ENCODE data around the gene TRAP1. TPM values are rescaled to one million over a fixed set of nuclear protein-coding genes. Genes with fewer than 3 reads are reported as not detected.

The TRAP1 gene
- total RNA-seq, 2 experiments from 2014 or later = 99.5 to 101 TPM

DNA sequence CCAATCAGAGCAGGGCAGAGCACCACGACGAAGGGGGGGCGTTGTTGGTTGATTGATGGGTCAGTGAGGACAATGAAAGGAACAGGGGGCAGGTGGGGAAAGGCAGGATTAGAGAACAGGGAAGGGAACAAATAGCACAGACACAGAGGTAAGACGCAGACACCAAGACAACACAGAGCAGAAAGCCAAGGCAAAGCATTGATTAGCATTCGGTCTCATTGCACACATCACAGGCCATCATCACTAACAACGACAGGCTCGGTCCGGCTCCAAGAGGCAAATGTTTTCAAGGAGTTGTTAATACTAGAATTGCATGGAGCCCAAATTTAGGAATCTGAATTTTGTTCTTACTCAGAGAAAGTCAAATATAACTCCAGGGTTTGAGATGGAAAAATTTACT, 34.6 kb upstream of the TRAP1 start:
- H3K4me1 Mint-ChIP-seq = peaks cover 8% of the 10 kb centered on the region
- POLR2A ChIA-PET = no interaction called here
- DNase-seq = no peak
- H3K27me3 Mint-ChIP-seq = no peaks in the 10 kb centered on the region
- no peaks in the 10 kb centered on the region for H3K9me3 Mint-ChIP-seq
- no peak overlapping the region for H3K4me3 Mint-ChIP-seq
- H3K27ac Mint-ChIP-seq = no peak overlapping the region
- CTCF ChIA-PET = no interaction called here
- peaks cover 44% of the 10 kb centered on the region for H3K36me3 Mint-ChIP-seq (ENCODE audit: low read depth)

DNA sequence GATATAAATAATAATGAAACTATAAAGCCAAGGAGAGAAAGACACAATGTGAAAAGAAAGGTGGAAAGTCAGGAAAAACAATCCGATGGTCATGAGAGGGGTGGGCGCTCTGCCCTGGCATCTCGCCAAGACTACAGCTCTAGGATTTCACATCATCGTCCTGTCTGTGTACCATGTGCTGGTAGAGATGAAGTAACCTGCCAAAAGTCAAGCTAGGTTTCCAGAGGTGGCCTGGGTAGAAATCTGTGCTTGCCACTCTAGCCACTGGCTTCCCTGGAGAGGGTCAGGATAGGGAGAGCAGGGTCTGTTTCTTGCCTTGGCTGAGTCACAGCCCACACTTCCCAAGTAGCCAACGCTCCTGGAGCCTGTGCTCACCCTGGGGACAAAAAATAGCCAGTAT, 31.0 kb upstream of the TRAP1 start:
- Mint-ChIP-seq H3K36me3 (ENCODE audit: low read depth) (peaks cover 54% of the 10 kb centered on the region), H3K4me1 (peaks cover 8% of the 10 kb centered on the region), H3K4me3 (no peak overlapping the region), H3K27me3 (no peaks in the 10 kb centered on the region), H3K27ac (no peak overlapping the region), H3K9me3 (no peaks in the 10 kb centered on the region)
- CTCF ChIA-PET = interaction anchor here (0.5 kb wide), 1 partner anchor 326 kb away, joined by 3 read pairs; no protein-coding TSS in a partner anchor
- POLR2A ChIA-PET = no interaction called here
- DNase-seq = no peak

DNA sequence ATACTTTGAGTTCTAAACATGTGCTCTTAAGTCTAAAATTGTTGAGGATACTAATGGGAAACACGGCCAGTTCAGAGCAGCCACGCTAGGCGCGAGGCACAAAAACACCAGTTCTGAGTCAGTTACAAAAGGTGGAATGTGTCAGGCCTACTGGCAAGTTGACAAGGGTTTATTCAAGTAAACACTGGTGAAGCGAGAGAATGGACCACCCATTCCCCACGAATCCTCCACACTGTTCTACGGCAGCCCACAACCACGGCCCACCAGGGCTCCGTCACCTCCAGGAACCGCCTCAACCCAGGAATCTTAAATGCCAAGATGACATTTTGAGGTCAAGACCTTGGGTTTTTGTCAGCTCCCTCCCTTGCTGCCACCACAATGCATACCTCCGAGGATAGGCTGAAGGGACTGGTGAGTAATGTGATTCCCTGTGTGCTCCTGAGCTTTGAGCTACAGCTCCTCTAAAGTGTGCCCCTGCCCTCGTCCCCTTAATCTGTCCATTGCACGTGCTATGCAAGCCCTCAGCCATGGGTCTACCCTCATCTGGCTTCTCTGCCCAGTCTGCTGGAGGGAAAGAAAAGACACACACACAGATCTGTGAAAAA, 28.5 kb upstream of the TRAP1 start:
- Mint-ChIP-seq H3K27me3 (no peaks in the 10 kb centered on the region), H3K9me3 (no peaks in the 10 kb centered on the region), H3K27ac (no peak overlapping the region), H3K4me3 (no peak overlapping the region), H3K36me3 (ENCODE audit: low read depth) (peaks cover 48% of the 10 kb centered on the region), H3K4me1 (peaks cover 8% of the 10 kb centered on the region)
- ChIA-PET CTCF (no interaction called here), POLR2A (no interaction called here)
- DNase-seq = no peak

DNA sequence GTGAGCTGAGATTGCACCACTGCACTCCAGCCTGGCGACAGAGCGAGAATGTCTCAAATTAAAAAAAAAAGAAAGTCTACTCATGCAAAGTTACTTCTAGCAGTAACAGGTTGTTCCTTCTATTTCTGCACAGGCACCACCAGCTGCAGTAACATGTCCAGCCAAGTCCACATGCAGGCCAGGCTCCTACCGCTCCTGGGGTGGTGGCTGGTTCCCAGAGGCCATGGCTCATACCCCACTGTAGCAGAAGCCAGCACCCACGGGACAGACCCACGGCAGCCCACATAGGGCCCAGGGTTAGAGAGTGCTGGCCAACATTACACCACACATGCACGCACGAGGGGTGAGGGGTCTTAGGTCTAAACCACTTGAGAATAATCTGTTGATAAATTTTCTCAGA, 26.7 kb upstream of the TRAP1 start:
- CTCF ChIA-PET = interaction anchor here (0.5 kb wide), 1 partner anchor 52 kb away, joined by 3 read pairs; no protein-coding TSS in a partner anchor
- Mint-ChIP-seq H3K36me3 (ENCODE audit: low read depth) (peaks cover 43% of the 10 kb centered on the region), H3K9me3 (no peaks in the 10 kb centered on the region), H3K27ac (no peak overlapping the region), H3K4me1 (no peaks in the 10 kb centered on the region), H3K27me3 (no peaks in the 10 kb centered on the region), H3K4me3 (no peak overlapping the region)
- DNase-seq = no peak
- POLR2A ChIA-PET = no interaction called here

DNA sequence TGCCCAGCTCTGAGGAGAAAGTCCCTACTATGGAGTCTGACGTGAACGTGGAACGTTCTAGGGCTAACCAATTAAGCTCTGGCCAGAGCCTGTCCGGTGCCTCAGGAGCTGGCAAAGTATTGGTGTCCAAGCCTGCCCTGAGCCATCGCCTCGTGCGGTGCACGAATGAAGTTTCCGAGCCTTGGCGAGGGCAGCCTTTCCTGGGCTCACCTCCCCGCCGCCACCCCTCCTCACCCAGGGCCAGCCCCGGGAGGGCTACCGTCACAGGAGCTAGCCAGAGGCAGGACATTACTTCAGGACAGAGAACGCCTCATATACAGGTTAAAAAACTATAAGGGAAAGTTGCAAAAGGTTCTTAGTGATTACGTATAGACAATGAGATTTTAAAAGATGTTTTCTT, 23.6 kb upstream of the TRAP1 start:
- no peaks in the 10 kb centered on the region for H3K9me3 Mint-ChIP-seq
- no peak overlapping the region for H3K4me3 Mint-ChIP-seq
- ChIA-PET POLR2A (no interaction called here), CTCF (no interaction called here)
- H3K27ac Mint-ChIP-seq = no peak overlapping the region
- no peaks in the 10 kb centered on the region for H3K27me3 Mint-ChIP-seq
- no peak for DNase-seq
- H3K4me1 Mint-ChIP-seq = no peaks in the 10 kb centered on the region
- H3K36me3 Mint-ChIP-seq (ENCODE audit: low read depth) = peaks cover 56% of the 10 kb centered on the region

DNA sequence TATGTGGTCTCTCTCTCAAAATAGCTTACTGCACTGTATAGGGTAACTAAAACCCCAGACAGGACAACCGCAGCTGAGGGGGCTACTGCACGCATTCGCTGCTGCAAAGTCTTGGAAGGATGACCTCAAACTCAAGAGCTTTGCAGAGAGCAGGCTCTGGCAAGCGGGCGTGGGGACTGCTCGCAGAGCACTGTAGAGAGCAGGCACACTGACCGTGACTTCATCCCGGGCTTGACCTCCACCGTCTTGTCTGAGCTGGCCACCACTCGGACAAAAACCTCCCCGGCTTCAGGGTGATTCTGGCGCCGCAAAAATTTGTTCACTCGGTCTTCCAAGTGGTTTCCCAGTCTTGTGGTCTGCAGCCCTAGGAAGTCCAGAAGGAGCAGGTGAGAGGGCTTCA, 22.9 kb upstream of the TRAP1 start:
- CTCF ChIA-PET = no interaction called here

DNA sequence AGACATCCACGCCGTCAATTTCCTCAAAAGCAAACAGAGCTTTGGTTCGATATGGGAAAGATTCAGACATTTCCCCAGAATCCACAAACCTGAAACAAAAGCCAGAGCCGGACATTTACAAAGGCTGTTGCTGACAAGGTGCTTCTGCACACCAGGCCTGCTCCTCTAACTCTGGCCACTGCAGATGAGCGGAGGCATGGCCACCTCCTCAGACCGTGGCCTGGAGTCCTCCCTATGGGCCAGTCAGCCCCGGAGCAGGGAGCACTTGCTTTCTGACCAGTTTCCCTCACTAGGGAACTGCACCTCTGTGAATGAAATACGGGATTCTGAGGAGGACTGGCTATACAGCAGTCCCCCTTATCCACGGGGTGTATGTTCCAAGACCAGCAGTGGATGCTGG, 22.3 kb upstream of the TRAP1 start:
- H3K27ac Mint-ChIP-seq = no peak overlapping the region
- POLR2A ChIA-PET = interaction anchor here (0.6 kb wide), 1 partner anchor 42 kb away, joined by 4 read pairs; no protein-coding TSS in a partner anchor
- CTCF ChIA-PET = no interaction called here

More for the DNA sequence above, 22.9 kb upstream of the TRAP1 start:
- peaks cover 56% of the 10 kb centered on the region for H3K36me3 Mint-ChIP-seq (ENCODE audit: low read depth)
- no peak overlapping the region for H3K4me3 Mint-ChIP-seq
- POLR2A ChIA-PET = no interaction called here
- no peak for DNase-seq
- no peaks in the 10 kb centered on the region for H3K4me1 Mint-ChIP-seq
- no peaks in the 10 kb centered on the region for H3K27me3 Mint-ChIP-seq
- H3K27ac Mint-ChIP-seq = no peak overlapping the region
- no peaks in the 10 kb centered on the region for H3K9me3 Mint-ChIP-seq

DNA sequence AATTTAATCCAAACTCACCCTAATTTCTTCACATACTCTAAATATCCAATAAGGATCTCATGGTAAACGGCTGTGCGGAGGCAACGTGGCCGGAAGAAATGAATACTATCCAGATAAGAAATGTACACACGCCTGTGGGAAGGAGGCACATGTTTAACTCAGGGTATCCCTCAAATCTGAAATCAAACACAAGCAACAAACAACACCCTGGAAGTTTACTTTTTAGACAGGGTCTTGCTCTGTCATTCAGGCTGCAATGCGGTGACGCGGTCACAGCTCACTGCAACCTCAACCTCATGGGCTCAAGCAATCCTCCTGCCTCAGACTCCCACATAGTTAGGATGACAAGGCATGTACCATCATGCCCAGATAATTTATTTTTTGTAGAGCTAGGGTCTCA, 21.2 kb upstream of the TRAP1 start:
- no peak overlapping the region for H3K27ac Mint-ChIP-seq
- H3K27me3 Mint-ChIP-seq = no peaks in the 10 kb centered on the region
- peaks cover 2% of the 10 kb centered on the region for H3K4me1 Mint-ChIP-seq
- no peak for DNase-seq
- no peaks in the 10 kb centered on the region for H3K9me3 Mint-ChIP-seq
- POLR2A ChIA-PET = interaction anchor here (0.6 kb wide), 1 partner anchor 140 kb away, joined by 4 read pairs; no protein-coding TSS in a partner anchor
- H3K36me3 Mint-ChIP-seq (ENCODE audit: low read depth) = peaks cover 55% of the 10 kb centered on the region
- CTCF ChIA-PET = interaction anchor here (0.6 kb wide), 1 partner anchor 33 kb away, joined by 3 read pairs; no protein-coding TSS in a partner anchor
- H3K4me3 Mint-ChIP-seq = no peak overlapping the region

More for the DNA sequence above, 22.3 kb upstream of the TRAP1 start:
- no peak for DNase-seq
- H3K9me3 Mint-ChIP-seq = no peaks in the 10 kb centered on the region
- H3K27me3 Mint-ChIP-seq = no peaks in the 10 kb centered on the region
- H3K36me3 Mint-ChIP-seq (ENCODE audit: low read depth) = peaks cover 58% of the 10 kb centered on the region
- H3K4me3 Mint-ChIP-seq = no peak overlapping the region
- peaks cover 2% of the 10 kb centered on the region for H3K4me1 Mint-ChIP-seq

DNA sequence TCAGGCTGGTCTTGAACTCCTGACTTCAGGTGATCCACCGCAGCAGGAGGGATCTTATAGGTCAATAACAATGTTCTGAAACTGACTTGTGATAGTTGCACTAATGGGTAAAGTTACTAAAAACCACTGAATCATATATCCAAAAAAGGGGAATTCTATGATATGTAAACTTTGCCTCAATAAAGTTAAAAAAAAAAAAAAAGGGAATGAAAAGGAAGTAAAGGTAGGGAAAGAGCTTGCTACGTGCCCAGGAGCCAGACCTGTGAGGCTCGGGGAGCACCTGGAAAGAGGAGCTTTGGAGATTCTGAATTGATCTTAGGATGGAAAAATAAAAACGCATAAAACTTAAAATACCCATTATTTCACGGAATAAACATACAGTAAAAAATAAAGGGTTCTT, 20.8 kb upstream of the TRAP1 start:
- peaks cover 2% of the 10 kb centered on the region for H3K4me1 Mint-ChIP-seq
- no peak overlapping the region for H3K27ac Mint-ChIP-seq
- H3K4me3 Mint-ChIP-seq = no peak overlapping the region
- H3K9me3 Mint-ChIP-seq = no peaks in the 10 kb centered on the region
- ChIA-PET CTCF (interaction anchor here (0.6 kb wide), 1 partner anchor 33 kb away, joined by 3 read pairs; no protein-coding TSS in a partner anchor), POLR2A (interaction anchor here (0.6 kb wide), 1 partner anchor 140 kb away, joined by 4 read pairs; no protein-coding TSS in a partner anchor)
- peaks cover 55% of the 10 kb centered on the region for H3K36me3 Mint-ChIP-seq (ENCODE audit: low read depth)
- DNase-seq = no peak
- H3K27me3 Mint-ChIP-seq = no peaks in the 10 kb centered on the region

DNA sequence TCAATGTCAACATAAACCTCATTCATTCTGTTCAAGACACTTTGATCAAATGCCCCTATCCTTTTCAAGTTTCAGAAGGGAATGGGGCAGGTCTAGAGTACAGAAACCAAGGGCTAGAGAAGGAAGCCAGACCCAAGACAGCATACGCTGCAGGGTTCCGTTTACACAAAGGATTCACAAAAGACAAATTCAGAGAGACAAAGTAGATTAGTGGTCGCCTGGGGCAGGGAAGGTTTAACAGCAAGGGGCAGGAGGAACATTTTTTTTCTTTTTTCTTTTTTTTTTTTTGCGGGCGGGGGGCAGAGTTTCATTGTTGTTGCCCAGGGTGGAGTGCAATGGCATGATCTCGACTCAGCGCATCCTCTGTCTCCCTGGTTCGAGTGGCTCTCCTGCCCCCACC, 19.9 kb upstream of the TRAP1 start:
- POLR2A ChIA-PET = no interaction called here
- Mint-ChIP-seq H3K9me3 (no peaks in the 10 kb centered on the region), H3K4me3 (no peak overlapping the region), H3K27ac (no peak overlapping the region), H3K27me3 (no peaks in the 10 kb centered on the region), H3K36me3 (ENCODE audit: low read depth) (peaks cover 54% of the 10 kb centered on the region), H3K4me1 (peaks cover 2% of the 10 kb centered on the region)
- DNase-seq = no peak
- CTCF ChIA-PET = no interaction called here

DNA sequence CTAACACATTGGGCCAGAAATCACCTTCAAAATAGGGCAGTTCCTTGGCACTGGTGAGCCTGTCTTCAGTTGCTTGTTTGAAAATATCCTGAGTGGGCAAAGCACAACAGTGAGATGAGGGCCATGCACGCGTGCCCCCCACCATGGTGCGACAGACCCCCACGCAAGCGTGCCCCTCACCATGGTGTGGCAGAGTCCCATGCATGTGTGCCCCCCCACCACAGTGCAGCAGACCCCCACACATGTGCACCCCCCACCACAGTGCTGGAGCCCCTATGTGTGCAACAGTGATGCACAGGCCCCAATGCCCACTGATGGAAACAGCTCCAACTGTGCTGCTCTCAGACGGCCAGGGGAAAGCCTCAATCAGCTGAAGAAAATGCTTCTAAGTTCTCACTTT, 18.8 kb upstream of the TRAP1 start:
- CTCF ChIA-PET = no interaction called here

DNA sequence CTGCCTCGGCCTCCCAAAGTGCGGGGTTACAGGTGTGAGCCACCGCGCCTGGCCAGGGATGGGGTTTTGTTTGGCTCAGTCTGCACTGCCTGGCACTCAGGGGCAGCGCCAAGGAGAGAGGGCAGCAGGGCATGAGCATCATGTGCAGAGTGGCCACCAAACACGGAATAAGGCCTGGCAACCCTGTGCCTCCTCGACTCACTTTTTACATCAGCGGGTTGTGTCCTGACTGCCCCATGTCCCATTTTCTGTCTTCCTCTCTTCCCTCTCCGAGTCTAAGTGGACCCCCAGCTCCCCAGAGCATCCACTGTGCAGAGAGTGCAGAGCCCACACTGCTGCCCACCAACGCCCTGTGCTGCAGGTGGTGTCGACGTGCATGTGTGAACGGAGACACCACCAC, 18.2 kb upstream of the TRAP1 start:
- Mint-ChIP-seq H3K4me1 (peaks cover 2% of the 10 kb centered on the region), H3K4me3 (no peak overlapping the region), H3K27me3 (no peaks in the 10 kb centered on the region), H3K9me3 (no peaks in the 10 kb centered on the region), H3K36me3 (ENCODE audit: low read depth) (peaks cover 59% of the 10 kb centered on the region), H3K27ac (no peak overlapping the region)
- ChIA-PET POLR2A (no interaction called here), CTCF (no interaction called here)
- DNase-seq = no peak

More for the DNA sequence above, 18.8 kb upstream of the TRAP1 start:
- POLR2A ChIA-PET = no interaction called here
- no peak for DNase-seq
- Mint-ChIP-seq H3K27me3 (no peaks in the 10 kb centered on the region), H3K4me1 (peaks cover 2% of the 10 kb centered on the region), H3K4me3 (no peak overlapping the region), H3K9me3 (no peaks in the 10 kb centered on the region), H3K36me3 (ENCODE audit: low read depth) (peaks cover 59% of the 10 kb centered on the region), H3K27ac (no peak overlapping the region)

DNA sequence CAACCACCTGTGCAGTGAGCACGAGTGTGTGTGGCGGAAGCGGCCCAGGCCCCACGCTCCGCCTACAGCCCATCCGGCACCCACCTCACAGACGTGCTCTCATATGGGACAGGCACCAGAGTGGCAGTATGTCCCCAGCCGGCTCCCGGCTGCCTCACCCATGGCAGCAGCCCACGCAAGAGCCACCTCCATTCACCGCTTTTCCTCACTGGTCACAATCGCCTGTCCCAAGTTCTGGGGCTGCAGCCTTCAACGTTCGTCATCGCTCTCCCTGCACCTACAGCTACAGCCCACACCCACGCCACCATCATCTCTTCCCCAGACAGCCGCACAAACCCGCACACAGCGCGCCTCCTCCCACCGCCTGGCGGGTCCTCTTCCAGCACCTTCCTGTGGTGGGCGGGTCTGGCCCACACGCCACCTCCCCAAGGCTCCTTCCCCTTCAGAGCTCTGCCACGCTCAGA, 17.5 kb upstream of the TRAP1 start:
- no peak for DNase-seq
- Mint-ChIP-seq H3K27ac (no peak overlapping the region), H3K4me1 (peaks cover 2% of the 10 kb centered on the region), H3K4me3 (no peak overlapping the region), H3K9me3 (no peaks in the 10 kb centered on the region), H3K36me3 (ENCODE audit: low read depth) (peaks cover 61% of the 10 kb centered on the region), H3K27me3 (no peaks in the 10 kb centered on the region)
- CTCF ChIA-PET = no interaction called here
- POLR2A ChIA-PET = no interaction called here
